Breast epithelium (tissue), 4 donors: ENCODE measurements around the gene KLK13. TPM values are rescaled to one million over a fixed set of nuclear protein-coding genes. Genes with fewer than 3 reads are reported as not detected.

Experiments
- DNase-seq, 2 donors: peaks; one replicate each; pipeline ENCODE4 v3.0.0-alpha.2; 2019; ENCODE audit warnings: low spot score in 2 of 2
- H3K27ac ChIP-seq, 2 donors: fragments of 200-600 bp; sonication (generic) in 1 of 2; one replicate each; pipeline ENCODE4 v1.5.1; 2016 to 2019; ENCODE audit warnings: mild to moderate bottlenecking in 1 of 2
- H3K27me3 ChIP-seq, 2 donors: fragments of 200-600 bp; sonication (generic) in 1 of 2; one replicate each; pipeline versions ENCODE4 v1.5.1 to v1.6.0; 2017 to 2019; ENCODE audit warnings: control low read depth in 1 of 2, mild to moderate bottlenecking in 1 of 2
- H3K36me3 ChIP-seq: fragments of 200-600 bp; one replicate; pipeline ENCODE4 v1.5.1; 2019
- H3K4me1 ChIP-seq, 2 donors: fragments of 200-600 bp; sonication (generic); one replicate each; pipeline ENCODE4 v1.5.1; 2016 to 2019; ENCODE audit warnings: control low read depth in 1 of 2
- H3K4me3 ChIP-seq, 3 donors: fragments of 200-600 bp; sonication (generic); 1 replicate in 2 of 3; 2 replicates in 1 of 3; pipeline ENCODE4 v1.5.1; 2016 to 2019; ENCODE audit warnings: mild to moderate bottlenecking in 3 of 3, moderate library complexity in 2 of 3
- H3K9me3 ChIP-seq, 2 donors: fragments of 200-600 bp; sonication (generic) in 1 of 2; one replicate each; pipeline ENCODE4 v1.5.1; 2016 to 2019; ENCODE audit warnings: control low read depth in 1 of 2
- CTCF ChIP-seq, 3 donors: fragments of 450-650 bp; IDR thresholded peaks; one replicate each; pipeline ENCODE4 v1.5.1; 2016 to 2017; ENCODE audit warnings: antibody characterized with exemption in 3 of 3, mild to moderate bottlenecking in 3 of 3, moderate library complexity in 3 of 3
- POLR2A ChIP-seq: fragments of 450-650 bp; IDR thresholded peaks from one replicate; pipeline ENCODE4 v1.6.1; 2016; ENCODE audit warnings: antibody characterized with exemption, mild to moderate bottlenecking, moderate library complexity
- POLR2AphosphoS5 ChIP-seq, 3 donors: sonication (generic); formaldehyde crosslinking; IDR thresholded peaks; one replicate each; pipeline ENCODE4 v1.6.1; 2017; ENCODE audit warnings: antibody characterized with exemption in 3 of 3
- intact Hi-C: fragments of 100-400 bp; cut with DNase I; formaldehyde crosslinking; loops from one replicate; pipeline ENCODE4 v1.15.1; 2023; ENCODE audit warnings: low total_unique reads
- total RNA-seq, 3 donors: library from RNA; depleted of rRNA; stranded (reverse); fragments of >200 nt; gene quantifications; one replicate each; pipeline ENCODE4 v1.1.0, GENCODE V29; 2016

KLK13 gene
- total RNA-seq, 3 donors from 2014 or later, result not detected

DNA sequence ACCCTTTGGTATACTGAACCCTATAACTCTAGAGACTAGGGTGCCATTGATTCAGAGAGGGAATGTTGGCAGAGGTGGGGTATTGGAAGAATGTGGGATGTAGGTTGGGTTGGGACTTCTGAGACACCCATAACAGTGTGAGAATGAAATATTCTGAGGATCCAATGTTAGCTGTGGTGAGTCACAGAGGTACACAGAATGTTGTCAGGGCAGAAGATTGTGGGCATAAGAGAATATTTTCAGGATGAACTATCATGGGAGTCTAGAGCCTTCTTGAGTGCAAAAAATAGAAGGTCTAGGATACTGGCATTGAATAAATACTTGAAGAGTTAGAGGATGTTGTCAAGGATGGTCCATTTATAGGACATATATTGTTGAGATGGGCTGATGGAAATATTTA is 9.0 kb downstream of the KLK13 start:
- Histone ChIP-seq H3K27ac (no peak overlapping the region), H3K4me3 (no peak overlapping the region), H3K9me3 (no peaks in the 10 kb centered on the region), H3K36me3 (no peaks in the 10 kb centered on the region), H3K27me3 (no peaks in the 10 kb centered on the region), H3K4me1 (no peaks in the 10 kb centered on the region)
- TF ChIP-seq CTCF (IDR thresholded peaks at IDR 0.05) (no peak), POLR2A (no peak), POLR2AphosphoS5 (IDR thresholded peaks at IDR 0.05) (no peak)
- intact Hi-C loops, result no loop called here
- no peak for DNase-seq

GRCh38 chr19:51047031-51047335 is 17.9 kb downstream of the KLK13 start:
- intact Hi-C loops, result no loop called here
- no peaks in the 10 kb centered on the region for H3K4me1 ChIP-seq
- TF ChIP-seq CTCF (IDR thresholded peaks at IDR 0.05) (no peak), POLR2AphosphoS5 (IDR thresholded peaks at IDR 0.05) (no peak)
- H3K9me3 ChIP-seq, result no peaks in the 10 kb centered on the region
- no peaks in the 10 kb centered on the region for H3K36me3 ChIP-seq
- peak overlapping the region; percentile 54 to 65 for H3K27ac ChIP-seq
- no peak overlapping the region for H3K4me3 ChIP-seq
- no peak for DNase-seq
- no peaks in the 10 kb centered on the region for H3K27me3 ChIP-seq

DNA sequence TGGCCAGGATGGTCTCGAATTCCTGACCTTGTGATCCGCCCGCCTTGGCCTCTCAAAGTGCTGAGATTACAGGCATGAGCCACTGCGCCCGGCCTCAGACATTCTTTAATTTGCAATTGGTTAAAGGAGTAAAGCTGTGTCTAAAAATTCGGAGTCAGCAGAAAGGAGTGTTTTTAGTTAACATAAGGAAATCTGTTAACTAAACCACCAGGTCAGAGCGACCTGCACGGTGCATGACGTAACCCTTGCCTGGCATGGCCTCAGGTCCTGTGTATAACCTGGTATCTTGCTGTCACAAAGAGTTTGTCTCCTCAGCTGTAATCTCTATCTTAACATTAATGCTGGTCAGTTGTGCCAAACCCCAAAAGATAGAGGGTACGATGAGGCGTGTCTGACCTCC is 20.6 kb downstream of the KLK13 start:
- no peaks in the 10 kb centered on the region for H3K36me3 ChIP-seq
- DNase-seq, result peak in 1 of 2 donors; percentile 48
- intact Hi-C loops, result no loop called here
- H3K9me3 ChIP-seq, result no peaks in the 10 kb centered on the region
- peak overlapping the region in 1 of 2 donors; percentile 48 for H3K27ac ChIP-seq
- no peaks in the 10 kb centered on the region for H3K4me1 ChIP-seq
- H3K4me3 ChIP-seq, result no peak overlapping the region
- no peaks in the 10 kb centered on the region for H3K27me3 ChIP-seq
- TF ChIP-seq CTCF (IDR thresholded peaks at IDR 0.05), result no peak
- TF ChIP-seq POLR2A, result no peak
- TF ChIP-seq POLR2AphosphoS5 (IDR thresholded peaks at IDR 0.05), result no peak

DNA sequence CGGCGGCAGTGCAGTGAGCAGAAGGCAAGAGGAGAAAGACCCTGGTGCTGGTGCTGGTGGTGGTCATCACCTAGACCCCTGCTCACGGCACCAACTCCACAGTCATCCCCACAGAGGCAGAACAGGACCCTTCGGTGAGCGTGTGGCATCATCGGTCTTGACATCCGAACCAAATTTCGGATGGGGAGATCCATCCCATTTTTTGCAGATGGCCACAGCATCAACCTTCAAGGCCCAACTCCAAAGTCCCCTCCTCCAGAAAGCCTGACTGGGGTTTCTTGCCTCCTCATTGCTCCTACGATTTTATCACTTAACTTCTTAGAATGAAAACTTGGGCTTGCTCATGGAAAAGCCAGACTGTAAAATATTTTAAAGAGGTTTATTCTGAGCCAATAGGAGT is 21.4 kb downstream of the KLK13 start:
- no peak for TF ChIP-seq CTCF (IDR thresholded peaks at IDR 0.05)
- no peak for TF ChIP-seq POLR2A
- TF ChIP-seq POLR2AphosphoS5 (IDR thresholded peaks at IDR 0.05), result no peak
- H3K9me3 ChIP-seq, result no peaks in the 10 kb centered on the region
- H3K4me1 ChIP-seq, result no peaks in the 10 kb centered on the region
- H3K27me3 ChIP-seq, result no peaks in the 10 kb centered on the region
- H3K27ac ChIP-seq, result no peak overlapping the region
- H3K36me3 ChIP-seq, result no peaks in the 10 kb centered on the region
- no peak for DNase-seq
- intact Hi-C loops, result no loop called here
- no peak overlapping the region for H3K4me3 ChIP-seq

- intact Hi-C loops, result no loop called here
- DNase-seq, result no peak
- TF ChIP-seq POLR2A (no peak), CTCF (IDR thresholded peaks at IDR 0.05) (no peak), POLR2AphosphoS5 (IDR thresholded peaks at IDR 0.05) (no peak)
- Histone ChIP-seq H3K36me3 (no peaks in the 10 kb centered on the region), H3K4me1 (no peaks in the 10 kb centered on the region), H3K9me3 (no peaks in the 10 kb centered on the region), H3K27ac (no peak overlapping the region), H3K27me3 (no peaks in the 10 kb centered on the region), H3K4me3 (no peak overlapping the region)
These were observed 24.7 kb downstream of the KLK13 start for GRCh38 chr19:51040151-51040550.
